Measurements from ENCODE around the gene DLG5.

DLG5 gene

DNA sequence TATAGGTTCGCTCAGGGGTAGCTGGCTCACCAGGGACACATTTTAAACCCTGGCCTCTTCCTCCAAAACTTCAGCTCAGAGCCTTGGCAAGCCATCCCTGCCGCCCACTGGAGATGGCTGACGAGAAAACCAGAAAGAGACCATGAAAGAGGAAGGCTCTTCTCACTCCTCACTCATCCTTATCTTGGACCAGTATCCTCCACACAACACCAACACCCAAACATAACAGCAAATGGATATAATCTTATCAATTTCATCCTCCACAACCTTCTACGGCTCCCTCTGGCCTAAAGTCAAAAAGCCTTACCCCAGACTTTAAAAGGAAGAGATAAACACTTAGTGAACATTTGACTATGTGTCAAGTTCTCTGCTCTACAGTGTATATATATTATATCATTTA lies 26.9 kb downstream of the DLG5 start:
- no peak overlapping the region for H3K4me2 ChIP-seq (ENCODE audit: low read depth, low read length, poor library complexity, severe bottlenecking)
- no peaks in the 10 kb centered on the region for H3F3A ChIP-seq (ENCODE audit: insufficient read depth)
- no peaks in the 10 kb centered on the region for H3K79me2 ChIP-seq (ENCODE audit: insufficient read depth, low read length)
- H3K27me3 ChIP-seq (ENCODE audit: low read length), result no peaks in the 10 kb centered on the region
- no peak overlapping the region for H3K9ac ChIP-seq (ENCODE audit: low read length)
- TF ChIP-seq EZH2phosphoT487 (conservative IDR thresholded peaks at IDR 0.05; ENCODE audit: low read length), result no peak
- TF ChIP-seq, protein P1, sequence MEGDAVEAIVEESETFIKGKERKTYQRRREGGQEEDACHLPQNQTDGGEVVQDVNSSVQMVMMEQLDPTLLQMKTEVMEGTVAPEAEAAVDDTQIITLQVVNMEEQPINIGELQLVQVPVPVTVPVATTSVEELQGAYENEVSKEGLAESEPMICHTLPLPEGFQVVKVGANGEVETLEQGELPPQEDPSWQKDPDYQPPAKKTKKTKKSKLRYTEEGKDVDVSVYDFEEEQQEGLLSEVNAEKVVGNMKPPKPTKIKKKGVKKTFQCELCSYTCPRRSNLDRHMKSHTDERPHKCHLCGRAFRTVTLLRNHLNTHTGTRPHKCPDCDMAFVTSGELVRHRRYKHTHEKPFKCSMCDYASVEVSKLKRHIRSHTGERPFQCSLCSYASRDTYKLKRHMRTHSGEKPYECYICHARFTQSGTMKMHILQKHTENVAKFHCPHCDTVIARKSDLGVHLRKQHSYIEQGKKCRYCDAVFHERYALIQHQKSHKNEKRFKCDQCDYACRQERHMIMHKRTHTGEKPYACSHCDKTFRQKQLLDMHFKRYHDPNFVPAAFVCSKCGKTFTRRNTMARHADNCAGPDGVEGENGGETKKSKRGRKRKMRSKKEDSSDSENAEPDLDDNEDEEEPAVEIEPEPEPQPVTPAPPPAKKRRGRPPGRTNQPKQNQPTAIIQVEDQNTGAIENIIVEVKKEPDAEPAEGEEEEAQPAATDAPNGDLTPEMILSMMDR (IDR thresholded peaks at IDR 0.05; ENCODE audit: insufficient read depth, low read length, poor library complexity, severe bottlenecking), result no peak
- H3K36me3 ChIP-seq (ENCODE audit: low read length), result no peaks in the 10 kb centered on the region
- H2AFZ ChIP-seq (ENCODE audit: low read depth, low read length, severe bottlenecking), result no peak overlapping the region
- no peaks in the 10 kb centered on the region for H3K9me2 ChIP-seq (replicated peaks; ENCODE audit: insufficient read depth, low read length)
- H4K20me1 ChIP-seq (ENCODE audit: low read depth, low read length), result no peaks in the 10 kb centered on the region
- no peak overlapping the region for H3K4me3 ChIP-seq (ENCODE audit: insufficient read depth, low read length, poor library complexity, severe bottlenecking)
- no peaks in the 10 kb centered on the region for H3K9me3 ChIP-seq (ENCODE audit: insufficient read depth, low read length)
- no peak overlapping the region for H3K27ac ChIP-seq (ENCODE audit: low read depth, low read length)

GRCh38 chr10:77899080-77899477 lies 27.5 kb downstream of the DLG5 start:
- no peaks in the 10 kb centered on the region for H3K9me3 ChIP-seq (ENCODE audit: insufficient read depth, low read length)
- no peak overlapping the region for H3K27ac ChIP-seq (ENCODE audit: low read depth, low read length)
- no peaks in the 10 kb centered on the region for H4K20me1 ChIP-seq (ENCODE audit: low read depth, low read length)
- H3K9me2 ChIP-seq (replicated peaks; ENCODE audit: insufficient read depth, low read length), result no peaks in the 10 kb centered on the region
- H2AFZ ChIP-seq (ENCODE audit: low read depth, low read length, severe bottlenecking), result no peak overlapping the region
- no peaks in the 10 kb centered on the region for H3K27me3 ChIP-seq (ENCODE audit: low read length)
- no peak overlapping the region for H3K4me3 ChIP-seq (ENCODE audit: insufficient read depth, low read length, poor library complexity, severe bottlenecking)
- no peaks in the 10 kb centered on the region for H3K79me2 ChIP-seq (ENCODE audit: insufficient read depth, low read length)
- no peaks in the 10 kb centered on the region for H3F3A ChIP-seq (ENCODE audit: insufficient read depth)
- TF ChIP-seq, protein P1 (IDR thresholded peaks at IDR 0.05; ENCODE audit: insufficient read depth, low read length, poor library complexity, severe bottlenecking), result no peak
- no peak for TF ChIP-seq EZH2phosphoT487 (conservative IDR thresholded peaks at IDR 0.05; ENCODE audit: low read length)
- H3K4me2 ChIP-seq (ENCODE audit: low read depth, low read length, poor library complexity, severe bottlenecking), result no peak overlapping the region
- no peak overlapping the region for H3K9ac ChIP-seq (ENCODE audit: low read length)
- H3K36me3 ChIP-seq (ENCODE audit: low read length), result no peaks in the 10 kb centered on the region

- Histone ChIP-seq H3K4me3 (ENCODE audit: insufficient read depth, low read length, poor library complexity, severe bottlenecking) (no peak overlapping the region), H3K79me2 (ENCODE audit: insufficient read depth, low read length) (no peaks in the 10 kb centered on the region), H3K27ac (ENCODE audit: low read depth, low read length) (no peak overlapping the region), H4K20me1 (ENCODE audit: low read depth, low read length) (no peaks in the 10 kb centered on the region), H3F3A (ENCODE audit: insufficient read depth) (no peaks in the 10 kb centered on the region), H3K27me3 (ENCODE audit: low read length) (no peaks in the 10 kb centered on the region), H3K9ac (ENCODE audit: low read length) (no peak overlapping the region), H3K36me3 (ENCODE audit: low read length) (no peaks in the 10 kb centered on the region), H2AFZ (ENCODE audit: low read depth, low read length, severe bottlenecking) (no peak overlapping the region), H3K9me3 (ENCODE audit: insufficient read depth, low read length) (no peaks in the 10 kb centered on the region), H3K9me2 (replicated peaks; ENCODE audit: insufficient read depth, low read length) (no peaks in the 10 kb centered on the region), H3K4me2 (ENCODE audit: low read depth, low read length, poor library complexity, severe bottlenecking) (no peak overlapping the region)
- TF ChIP-seq EZH2phosphoT487 (conservative IDR thresholded peaks at IDR 0.05; ENCODE audit: low read length), result no peak
- TF ChIP-seq, protein P1 (IDR thresholded peaks at IDR 0.05; ENCODE audit: insufficient read depth, low read length, poor library complexity, severe bottlenecking), result no peak
Measured at GRCh38 chr10:77898323-77899079, 28.1 kb downstream of the DLG5 start.

Measured in SU-DHL-6 (cell line).